Measurements from ENCODE around the gene GPR55. TPM values are rescaled to one million over a fixed set of nuclear protein-coding genes. Genes with fewer than 3 reads are reported as not detected.

Gene GPR55
- total RNA-seq, 4 donors from 2014 or later = 0.61 to 0.88 (median 0.78) TPM

GRCh38 chr2:230922951-230923717 is 1.9 kb downstream of the GPR55 start:
- intact Hi-C loops (cut with DNase I) = no loop called here
- no peak for TF ChIP-seq CTCF (IDR thresholded peaks at IDR 0.05)
- no peak for TF ChIP-seq POLR2A (IDR thresholded peaks at IDR 0.05)
- Histone ChIP-seq H3K4me3 (no peak overlapping the region), H3K27ac (no peak overlapping the region), H3K4me1 (peaks cover 0 to 14% (median 4%) of the 10 kb centered on the region in 3 donors), H3K27me3 (peaks cover 0 to 26% (median 0%) of the 10 kb centered on the region in 4 donors), H3K9me3 (no peaks in the 10 kb centered on the region), H3K36me3 (no peaks in the 10 kb centered on the region)
- DNase-seq = no peak
- 83 to 88% methylated on average over 10 to 11 of the region's 16 CpGs for WGBS, 2 donors

GRCh38 chr2:230921806-230922595 is 3.0 kb downstream of the GPR55 start:
- TF ChIP-seq POLR2A (IDR thresholded peaks at IDR 0.05) = no peak
- TF ChIP-seq CTCF (IDR thresholded peaks at IDR 0.05) = no peak
- intact Hi-C loops (cut with DNase I) = no loop called here
- WGBS, 2 donors = 78 to 81% methylated on average over 10 to 11 of the region's 11 CpGs
- Histone ChIP-seq H3K27ac (no peak overlapping the region), H3K9me3 (no peaks in the 10 kb centered on the region), H3K4me1 (peaks cover 0 to 14% (median 4%) of the 10 kb centered on the region in 3 donors), H3K4me3 (no peak overlapping the region), H3K36me3 (no peaks in the 10 kb centered on the region), H3K27me3 (peaks cover 0 to 34% (median 0%) of the 10 kb centered on the region in 4 donors)
- no peak for DNase-seq

GRCh38 chr2:230920167-230920566 is 4.9 kb downstream of the GPR55 start:
- Histone ChIP-seq H3K27ac (no peak overlapping the region), H3K9me3 (no peaks in the 10 kb centered on the region), H3K4me1 (peaks cover 0 to 2% (median 0%) of the 10 kb centered on the region in 3 donors), H3K27me3 (peaks cover 0 to 36% (median 0%) of the 10 kb centered on the region in 4 donors), H3K4me3 (no peak overlapping the region), H3K36me3 (no peaks in the 10 kb centered on the region)
- intact Hi-C loops (cut with DNase I) = no loop called here
- TF ChIP-seq CTCF (IDR thresholded peaks at IDR 0.05) (no peak), POLR2A (IDR thresholded peaks at IDR 0.05) (no peak)
- WGBS, 2 donors = 54 to 58% methylated on average over 2 of the region's 2 CpGs
- no peak for DNase-seq

- DNase-seq = no peak
- intact Hi-C loops (cut with DNase I) = no loop called here
- no peak overlapping the region for H3K27ac ChIP-seq
- no peaks in the 10 kb centered on the region for H3K4me1 ChIP-seq
- H3K27me3 ChIP-seq = peaks cover 0 to 37% (median 0%) of the 10 kb centered on the region in 4 donors
- H3K36me3 ChIP-seq = no peaks in the 10 kb centered on the region
- TF ChIP-seq CTCF (IDR thresholded peaks at IDR 0.05) (no peak), POLR2A (IDR thresholded peaks at IDR 0.05) (no peak)
- H3K4me3 ChIP-seq = no peak overlapping the region
- WGBS, 2 donors = 60 to 65% methylated on average over 2 of the region's 2 CpGs
- H3K9me3 ChIP-seq = no peaks in the 10 kb centered on the region
Measured at GRCh38 chr2:230919681-230920080, 5.4 kb downstream of the GPR55 start.

GRCh38 chr2:230919240-230919639 is 5.8 kb downstream of the GPR55 start:
- H3K9me3 ChIP-seq = no peaks in the 10 kb centered on the region
- 57 to 58% methylated on average over 2 of the region's 2 CpGs for WGBS, 2 donors
- DNase-seq = no peak
- intact Hi-C loops (cut with DNase I) = no loop called here
- no peak for TF ChIP-seq CTCF (IDR thresholded peaks at IDR 0.05)
- TF ChIP-seq POLR2A (IDR thresholded peaks at IDR 0.05) = no peak
- H3K4me3 ChIP-seq = no peak overlapping the region
- H3K27ac ChIP-seq = no peak overlapping the region
- H3K36me3 ChIP-seq = no peaks in the 10 kb centered on the region
- peaks cover 0 to 37% (median 0%) of the 10 kb centered on the region in 4 donors for H3K27me3 ChIP-seq
- H3K4me1 ChIP-seq = no peaks in the 10 kb centered on the region
